ENCODE data around the gene CACNB2. TPM values are rescaled to one million over a fixed set of nuclear protein-coding genes. Genes with fewer than 3 reads are reported as not detected.

CACNB2 gene
- total RNA-seq, 2 experiments from 2014 or later = not detected

DNA sequence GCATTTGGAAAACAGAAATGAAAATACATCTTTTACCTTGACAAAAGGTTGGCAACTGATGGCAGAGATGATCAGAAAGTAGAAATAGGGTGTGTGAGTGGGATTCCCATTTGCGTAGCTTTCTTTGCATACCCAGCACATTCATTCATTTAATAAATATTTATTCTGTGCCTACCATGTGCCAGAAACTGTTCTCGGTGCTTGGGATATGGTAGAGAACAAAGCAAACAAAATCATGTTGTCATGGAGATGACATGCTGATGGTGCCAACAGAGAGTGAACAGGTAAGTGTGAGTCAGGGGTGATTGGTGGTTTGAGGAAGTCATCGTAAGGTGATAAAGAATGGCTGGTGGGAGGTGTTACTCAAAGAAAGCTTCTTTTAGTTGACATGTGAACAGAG lies 45.4 kb downstream of the CACNB2 start:
- CTCF ChIA-PET = interaction anchor here (0.6 kb wide), 1 partner anchor 864 kb away, joined by 5 read pairs; no protein-coding TSS in a partner anchor
- Mint-ChIP-seq H3K36me3 (ENCODE audit: low read depth) (no peaks in the 10 kb centered on the region), H3K27me3 (ENCODE audit: low read depth) (peaks cover 3% of the 10 kb centered on the region), H3K4me3 (no peak overlapping the region), H3K9me3 (peaks cover 2% of the 10 kb centered on the region), H3K4me1 (ENCODE audit: low read depth) (no peaks in the 10 kb centered on the region), H3K27ac (no peak overlapping the region)
- no peak for DNase-seq
- intact Hi-C loops (cut with micrococcal nuclease) = no loop called here

DNA sequence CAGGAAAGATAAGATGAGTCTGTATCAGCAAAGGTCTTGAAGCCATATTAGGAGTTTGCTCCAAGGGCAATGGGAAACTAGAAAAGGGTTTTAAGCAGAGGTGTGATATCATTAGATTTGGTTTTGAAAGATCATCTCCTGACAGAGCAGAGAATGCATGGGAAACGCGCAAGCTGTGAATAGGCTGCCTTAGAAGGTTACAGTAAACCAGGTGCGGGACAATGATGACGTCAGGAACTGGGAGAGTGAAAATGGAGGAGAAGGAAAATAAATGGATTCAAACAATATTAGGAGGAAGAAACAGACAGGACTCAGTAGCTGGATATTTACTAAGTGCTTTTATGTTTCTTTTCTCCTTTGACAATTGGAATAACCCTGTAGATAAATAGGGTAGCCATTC lies 50.6 kb downstream of the CACNB2 start:
- H3K9me3 Mint-ChIP-seq = no peaks in the 10 kb centered on the region
- no peaks in the 10 kb centered on the region for H3K36me3 Mint-ChIP-seq (ENCODE audit: low read depth)
- H3K27ac Mint-ChIP-seq = no peak overlapping the region
- H3K27me3 Mint-ChIP-seq (ENCODE audit: low read depth) = no peaks in the 10 kb centered on the region
- no peak overlapping the region for H3K4me3 Mint-ChIP-seq
- no peak for DNase-seq
- intact Hi-C loops (cut with micrococcal nuclease) = no loop called here
- CTCF ChIA-PET = no interaction called here
- no peaks in the 10 kb centered on the region for H3K4me1 Mint-ChIP-seq (ENCODE audit: low read depth)

DNA sequence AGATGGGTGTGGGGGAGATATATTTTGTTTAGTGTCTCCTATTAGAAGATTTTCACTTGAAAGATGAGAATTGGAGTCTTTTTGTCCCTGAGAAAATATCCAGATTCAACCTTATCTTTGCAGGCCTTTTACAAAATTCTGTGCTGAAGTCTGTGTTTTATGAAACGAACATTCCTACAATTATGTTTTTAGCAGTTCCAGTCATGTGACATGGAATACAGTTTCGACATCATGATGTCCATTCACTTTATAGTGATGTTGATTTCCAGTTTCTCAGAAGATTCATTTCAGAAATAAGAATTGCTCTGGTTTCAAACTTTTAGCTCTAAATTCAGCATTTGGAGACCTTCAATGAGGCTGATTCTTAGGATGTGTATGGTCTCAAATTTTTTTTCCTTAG lies 54.4 kb downstream of the CACNB2 start:
- Mint-ChIP-seq H3K36me3 (ENCODE audit: low read depth) (no peaks in the 10 kb centered on the region), H3K27me3 (ENCODE audit: low read depth) (no peaks in the 10 kb centered on the region), H3K9me3 (no peaks in the 10 kb centered on the region), H3K27ac (no peak overlapping the region), H3K4me1 (ENCODE audit: low read depth) (no peaks in the 10 kb centered on the region), H3K4me3 (no peak overlapping the region)
- CTCF ChIA-PET = no interaction called here
- intact Hi-C loops (cut with micrococcal nuclease) = no loop called here
- DNase-seq = no peak

DNA sequence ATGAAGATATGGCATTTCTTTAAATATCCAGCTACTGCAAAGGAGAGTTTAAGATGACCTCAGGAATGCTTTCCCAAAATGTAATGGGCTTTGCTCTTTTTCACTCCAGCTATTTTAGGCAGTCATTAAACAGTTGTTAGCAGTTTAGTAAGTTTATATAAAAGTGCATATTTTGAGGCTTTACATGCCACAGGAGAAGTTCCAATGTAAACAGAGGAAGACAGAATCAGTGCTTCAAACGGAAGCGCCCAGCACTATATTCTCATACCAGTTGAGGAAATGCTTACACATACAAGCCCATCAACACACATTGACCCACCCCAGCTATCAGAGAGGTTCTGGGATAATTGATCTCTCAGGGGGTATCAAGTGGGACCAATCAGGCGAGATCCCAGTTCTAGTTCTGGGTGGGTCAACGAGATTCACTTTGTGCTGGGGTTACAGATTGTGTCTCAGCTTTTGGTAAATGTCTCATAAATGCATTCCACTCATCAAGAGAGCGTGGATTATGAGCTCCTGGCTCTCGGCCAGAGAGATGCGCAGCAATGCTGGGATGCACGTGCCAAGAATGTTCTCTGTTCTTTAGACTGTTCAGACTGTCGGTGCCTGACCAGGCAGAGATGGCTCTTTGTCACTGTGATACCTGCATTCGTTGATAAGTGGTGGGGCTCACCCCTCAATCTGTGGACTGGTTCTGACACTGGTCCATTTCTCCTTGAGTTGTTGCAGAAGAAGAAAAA lies 55.0 kb downstream of the CACNB2 start:
- no peaks in the 10 kb centered on the region for H3K9me3 Mint-ChIP-seq
- intact Hi-C loops (cut with micrococcal nuclease) = no loop called here
- H3K27me3 Mint-ChIP-seq (ENCODE audit: low read depth) = no peaks in the 10 kb centered on the region
- no peak for DNase-seq
- H3K4me3 Mint-ChIP-seq = no peak overlapping the region
- H3K27ac Mint-ChIP-seq = no peak overlapping the region
- no peaks in the 10 kb centered on the region for H3K36me3 Mint-ChIP-seq (ENCODE audit: low read depth)
- H3K4me1 Mint-ChIP-seq (ENCODE audit: low read depth) = no peaks in the 10 kb centered on the region
- CTCF ChIA-PET = no interaction called here

DNA sequence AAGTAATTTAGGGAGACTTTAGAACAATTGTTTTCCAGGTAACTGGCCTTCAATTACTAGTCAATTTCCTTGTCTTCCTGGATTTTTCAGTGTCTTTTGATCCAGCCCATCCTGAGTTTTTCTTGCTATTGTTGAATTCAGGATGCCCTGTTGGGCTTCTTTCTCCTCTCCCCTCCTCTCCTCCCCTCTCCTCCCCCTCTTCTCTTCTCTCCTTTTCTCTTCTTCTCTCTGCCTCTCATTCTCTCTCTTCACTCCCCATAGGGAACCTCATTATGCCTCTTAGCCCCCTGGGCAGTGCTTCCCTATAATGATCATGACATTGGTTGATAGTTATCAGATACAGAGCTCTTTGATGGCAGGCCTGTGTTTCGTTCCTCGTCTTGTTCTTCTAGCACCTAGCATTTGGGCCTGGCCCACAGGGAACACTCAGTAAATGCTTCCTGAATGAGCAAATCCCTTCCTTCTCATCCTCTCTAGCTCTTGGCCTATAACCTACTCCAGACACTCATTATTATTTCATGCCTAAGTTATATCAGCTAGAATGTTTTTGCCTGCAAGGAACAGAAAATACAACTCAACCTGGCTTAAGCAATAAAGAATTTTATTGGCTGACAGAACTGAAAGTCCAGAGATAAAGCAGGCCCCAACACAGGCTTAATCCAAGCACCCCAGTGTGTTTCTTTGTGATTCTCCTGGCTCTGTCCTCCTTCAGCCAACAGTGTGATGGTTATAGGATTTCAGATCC lies 56.8 kb downstream of the CACNB2 start:
- Mint-ChIP-seq H3K4me3 (no peak overlapping the region), H3K27me3 (ENCODE audit: low read depth) (no peaks in the 10 kb centered on the region), H3K36me3 (ENCODE audit: low read depth) (no peaks in the 10 kb centered on the region), H3K4me1 (ENCODE audit: low read depth) (no peaks in the 10 kb centered on the region), H3K9me3 (no peaks in the 10 kb centered on the region), H3K27ac (no peak overlapping the region)
- intact Hi-C loops (cut with micrococcal nuclease) = no loop called here
- CTCF ChIA-PET = interaction anchor here (0.7 kb wide), 1 partner anchor 278 kb away, joined by 3 read pairs; no protein-coding TSS in a partner anchor
- no peak for DNase-seq

DNA sequence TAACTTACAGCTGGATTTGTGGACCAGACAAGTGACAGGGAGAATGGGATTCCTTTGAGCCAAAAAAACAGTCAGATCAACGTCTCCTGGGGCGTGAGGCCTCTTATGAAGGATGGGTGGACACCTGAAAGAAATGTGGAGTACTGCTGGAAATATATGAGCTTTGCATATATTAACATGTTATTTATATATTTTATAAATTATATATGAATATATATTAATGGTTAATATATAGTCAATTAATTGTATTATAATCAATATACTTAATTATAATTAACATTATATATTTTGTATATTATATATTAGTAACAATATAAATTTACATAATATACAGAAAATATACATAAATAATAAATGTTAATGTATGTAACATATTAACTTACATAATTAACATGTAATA lies 57.5 kb downstream of the CACNB2 start:
- no peak overlapping the region for H3K27ac Mint-ChIP-seq
- H3K36me3 Mint-ChIP-seq (ENCODE audit: low read depth) = no peaks in the 10 kb centered on the region
- H3K4me3 Mint-ChIP-seq = no peak overlapping the region
- no peak for DNase-seq
- H3K9me3 Mint-ChIP-seq = no peaks in the 10 kb centered on the region
- CTCF ChIA-PET = interaction anchor here (0.7 kb wide), 1 partner anchor 279 kb away, joined by 3 read pairs; no protein-coding TSS in a partner anchor
- H3K4me1 Mint-ChIP-seq (ENCODE audit: low read depth) = no peaks in the 10 kb centered on the region
- H3K27me3 Mint-ChIP-seq (ENCODE audit: low read depth) = peaks cover 2% of the 10 kb centered on the region
- intact Hi-C loops (cut with micrococcal nuclease) = no loop called here

DNA sequence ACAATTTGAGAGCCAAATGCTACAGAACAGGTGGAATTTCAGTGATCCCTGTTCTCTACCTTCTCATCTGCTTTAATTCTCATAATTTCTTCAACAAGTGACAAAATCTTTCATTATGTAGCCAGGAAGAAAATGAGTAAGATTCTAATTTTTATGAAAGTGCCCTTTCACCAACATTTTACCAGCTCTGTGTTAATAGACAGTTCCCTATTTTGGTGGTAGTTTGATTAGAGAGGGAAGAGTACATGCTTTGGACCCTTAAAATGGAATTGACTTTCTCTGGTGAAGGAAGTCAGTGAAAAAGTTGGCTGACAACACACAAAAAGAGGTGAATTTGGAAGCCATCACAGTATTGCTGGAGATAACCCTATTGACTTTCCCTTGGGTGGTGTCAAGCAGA lies 61.7 kb downstream of the CACNB2 start:
- H3K36me3 Mint-ChIP-seq (ENCODE audit: low read depth) = no peaks in the 10 kb centered on the region
- peaks cover 2% of the 10 kb centered on the region for H3K4me1 Mint-ChIP-seq (ENCODE audit: low read depth)
- no peaks in the 10 kb centered on the region for H3K9me3 Mint-ChIP-seq
- intact Hi-C loops (cut with micrococcal nuclease) = no loop called here
- DNase-seq = no peak
- H3K27ac Mint-ChIP-seq = no peak overlapping the region
- H3K27me3 Mint-ChIP-seq (ENCODE audit: low read depth) = peaks cover 2% of the 10 kb centered on the region
- no peak overlapping the region for H3K4me3 Mint-ChIP-seq
- CTCF ChIA-PET = interaction anchor here (0.6 kb wide), 1 partner anchor 54 kb away, joined by 3 read pairs; no protein-coding TSS in a partner anchor

DNA sequence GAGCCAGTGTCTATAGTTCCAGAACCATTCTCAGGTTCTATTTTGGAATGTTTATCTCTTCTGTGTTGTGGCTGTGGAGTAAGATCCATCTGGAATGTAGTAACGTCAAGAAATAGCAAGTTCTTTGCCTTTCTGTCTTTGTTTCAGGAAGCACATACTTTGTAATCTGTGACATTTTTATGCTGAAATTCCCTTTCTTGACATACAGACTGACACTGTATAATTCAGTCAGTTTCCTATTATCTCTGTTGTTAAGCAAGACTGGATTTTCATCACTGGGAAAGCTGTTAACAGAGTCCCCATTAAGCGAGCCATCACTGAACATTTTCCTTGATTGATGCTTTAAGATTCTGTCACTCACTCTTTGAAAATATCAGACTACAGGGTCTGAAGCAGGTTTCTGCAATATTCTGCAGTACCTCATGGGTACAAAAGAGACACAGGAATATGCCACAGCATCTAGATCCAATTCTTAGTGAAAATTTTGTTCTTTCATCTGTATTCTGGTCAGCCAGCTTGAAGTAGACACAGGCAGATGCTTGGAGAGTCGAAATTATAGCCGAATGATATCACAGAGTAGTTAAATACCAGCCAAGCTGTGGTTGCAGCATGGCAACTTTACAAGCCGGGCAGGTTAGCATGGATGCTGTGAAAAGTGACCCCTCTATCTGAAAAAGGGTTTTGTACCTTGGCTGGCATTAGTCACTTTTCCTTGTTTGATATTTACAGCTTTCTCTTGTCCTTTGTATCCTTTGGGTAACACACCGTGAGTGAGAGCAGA lies 62.6 kb downstream of the CACNB2 start:
- H3K4me3 Mint-ChIP-seq = no peak overlapping the region
- H3K9me3 Mint-ChIP-seq = no peaks in the 10 kb centered on the region
- intact Hi-C loops (cut with micrococcal nuclease) = no loop called here
- CTCF ChIA-PET = no interaction called here
- H3K36me3 Mint-ChIP-seq (ENCODE audit: low read depth) = no peaks in the 10 kb centered on the region
- H3K27me3 Mint-ChIP-seq (ENCODE audit: low read depth) = peaks cover 2% of the 10 kb centered on the region
- H3K27ac Mint-ChIP-seq = no peak overlapping the region
- peaks cover 2% of the 10 kb centered on the region for H3K4me1 Mint-ChIP-seq (ENCODE audit: low read depth)
- no peak for DNase-seq

DNA sequence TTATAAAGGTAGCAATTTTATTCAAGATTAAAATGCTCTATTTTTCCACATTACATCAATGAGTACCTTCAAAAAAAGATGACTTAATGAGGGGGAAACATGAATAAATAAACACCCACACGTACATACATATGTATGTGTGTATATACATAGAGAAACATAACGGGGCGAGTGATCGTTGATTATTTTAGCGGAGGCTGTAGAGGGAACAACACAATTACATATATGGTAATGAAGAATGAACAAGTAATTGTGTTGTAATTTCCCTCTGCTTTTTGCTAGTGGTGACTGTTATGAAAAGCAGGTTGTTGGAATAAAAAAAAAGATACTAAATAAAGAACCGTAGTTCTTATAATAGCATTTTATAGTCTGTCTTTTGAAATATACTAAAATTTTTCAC lies 63.2 kb downstream of the CACNB2 start:
- Mint-ChIP-seq H3K27ac (no peak overlapping the region), H3K4me1 (ENCODE audit: low read depth) (peaks cover 2% of the 10 kb centered on the region), H3K36me3 (ENCODE audit: low read depth) (no peaks in the 10 kb centered on the region), H3K4me3 (no peak overlapping the region), H3K27me3 (ENCODE audit: low read depth) (peaks cover 2% of the 10 kb centered on the region), H3K9me3 (no peaks in the 10 kb centered on the region)
- CTCF ChIA-PET = no interaction called here
- intact Hi-C loops (cut with micrococcal nuclease) = no loop called here
- no peak for DNase-seq

DNA sequence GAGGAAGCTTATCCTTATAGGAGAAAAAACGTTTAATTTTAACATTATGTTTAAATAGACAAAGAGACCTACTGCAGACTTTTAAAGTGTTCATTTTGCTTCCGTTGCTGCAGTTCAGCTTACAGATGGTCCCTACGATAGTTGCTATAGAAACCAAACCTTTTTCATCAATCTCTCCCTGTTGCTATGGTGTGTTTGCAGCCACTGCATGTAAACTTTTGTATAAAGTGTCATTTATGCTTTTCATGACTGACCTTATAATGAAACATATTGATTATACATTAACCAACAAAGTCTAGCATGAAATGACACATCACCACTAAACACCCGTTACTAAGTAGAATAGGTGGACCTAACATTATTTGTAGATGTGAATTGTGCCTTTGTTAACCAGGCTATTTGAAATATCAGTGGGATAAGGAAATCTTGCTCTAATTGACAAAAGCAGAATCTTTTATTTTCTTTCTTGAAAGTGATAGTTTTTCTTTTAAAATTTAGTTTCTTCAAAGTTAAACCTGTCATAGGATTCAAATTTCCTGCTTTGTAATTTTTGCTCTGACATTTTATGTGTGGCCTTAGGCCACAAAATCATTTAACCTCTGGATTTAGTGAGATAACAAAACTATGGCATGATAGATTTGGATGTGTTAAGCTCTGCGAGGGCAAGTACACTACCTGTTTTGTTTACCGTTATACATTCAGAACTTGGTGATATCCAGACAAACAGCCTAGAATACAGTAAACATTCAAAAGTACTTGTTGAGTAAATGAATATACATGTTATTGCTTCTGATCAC lies 64.0 kb downstream of the CACNB2 start:
- no peaks in the 10 kb centered on the region for H3K36me3 Mint-ChIP-seq (ENCODE audit: low read depth)
- intact Hi-C loops (cut with micrococcal nuclease) = no loop called here
- H3K9me3 Mint-ChIP-seq = no peaks in the 10 kb centered on the region
- CTCF ChIA-PET = no interaction called here
- no peak overlapping the region for H3K4me3 Mint-ChIP-seq
- peaks cover 2% of the 10 kb centered on the region for H3K27me3 Mint-ChIP-seq (ENCODE audit: low read depth)
- peaks cover 2% of the 10 kb centered on the region for H3K4me1 Mint-ChIP-seq (ENCODE audit: low read depth)
- H3K27ac Mint-ChIP-seq = no peak overlapping the region
- DNase-seq = no peak

DNA sequence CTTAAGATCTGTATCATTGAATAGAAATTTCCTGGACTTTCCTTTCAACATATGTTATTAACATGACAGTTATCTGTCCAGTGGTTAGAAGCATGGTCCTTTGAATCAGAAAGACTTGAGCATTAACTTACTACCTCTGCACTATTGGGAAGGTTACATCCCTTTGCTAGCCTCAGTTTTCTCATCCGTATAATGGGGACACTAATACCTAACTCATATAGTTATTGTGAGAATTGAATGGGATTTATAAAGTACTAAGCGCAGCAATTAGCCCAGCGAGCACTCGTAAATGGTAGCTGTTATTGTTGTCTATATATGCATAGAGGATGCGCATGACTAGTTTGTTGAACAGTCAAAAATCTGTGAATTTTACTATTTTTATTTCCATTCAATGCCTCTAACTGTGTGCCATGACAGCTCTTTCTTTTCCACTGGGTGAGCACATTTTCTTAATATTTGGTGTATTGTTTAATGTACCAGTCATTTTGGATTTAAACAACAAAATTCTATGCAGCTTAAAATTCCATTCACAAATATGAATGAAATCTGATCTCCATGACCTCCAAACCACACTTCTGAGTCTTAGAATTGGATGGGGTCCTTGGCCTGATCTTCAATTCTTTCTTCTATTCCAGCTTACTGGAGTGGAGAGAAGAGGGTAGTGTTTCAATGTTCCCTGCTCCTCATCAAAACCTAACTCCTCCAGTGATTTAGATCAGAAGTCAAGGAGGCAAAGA lies 65.0 kb downstream of the CACNB2 start:
- Mint-ChIP-seq H3K27me3 (ENCODE audit: low read depth) (peaks cover 2% of the 10 kb centered on the region), H3K4me3 (no peak overlapping the region), H3K27ac (no peak overlapping the region), H3K36me3 (ENCODE audit: low read depth) (no peaks in the 10 kb centered on the region), H3K9me3 (no peaks in the 10 kb centered on the region), H3K4me1 (ENCODE audit: low read depth) (peaks cover 2% of the 10 kb centered on the region)
- intact Hi-C loops (cut with micrococcal nuclease) = no loop called here
- no peak for DNase-seq
- CTCF ChIA-PET = interaction anchor here (0.6 kb wide), 1 partner anchor 565 kb away, joined by 3 read pairs; no protein-coding TSS in a partner anchor

Data from activated naive CD4-positive, alpha-beta T cell treated with anti-CD3 and anti-CD28 coated beads for 36 hours (primary cell).